Measurements from ENCODE around the gene SERPINF2.
"Not testable (repeated sequence)": the region's sequence is repeated elsewhere in the genome, so short reads cannot be mapped to it uniquely, and the experiment has no call there.

The SERPINF2 gene

GRCh38 chr17:1707107-1707506, 35.6 kb upstream of the SERPINF2 start:
- H3K36me3 ChIP-seq (ENCODE audit: control insufficient read depth in 2 of 2, insufficient read depth in 1 of 2, low read length in 2 of 2): peaks cover 0 to 5% of the 10 kb centered on the region in 2 experiments; a peak in 1 of 3 replicates
- no peak overlapping the region for H3K27ac ChIP-seq (ENCODE audit: extremely low read depth, low read depth, low read length)
- CTCF ChIA-PET: interaction anchor here (0.6 kb wide), 1 partner anchor 14 kb away, joined by 3 read pairs; no protein-coding TSS in a partner anchor
- POLR2A ChIA-PET: interaction anchor here (0.6 to 1.9 kb wide), 2 partner anchors 9 to 16 kb away, joined by 7 to 9 read pairs; no protein-coding TSS in a partner anchor
- H3K9me3 ChIP-seq (ENCODE audit: control insufficient read depth, insufficient read depth, low read depth, low read length): no peaks in the 10 kb centered on the region
- TF ChIP-seq ZNF239 (tag by site-specific recombination; IDR thresholded peaks at IDR 0.05): no peak
- TF ChIP-seq GLIS1 (tag by site-specific recombination; IDR thresholded peaks at IDR 0.05): no peak
- H3K4me3 ChIP-seq (ENCODE audit: low read depth, low read length): no peak overlapping the region
- H3K4me1 ChIP-seq (ENCODE audit: control insufficient read depth, insufficient read depth, low read length): peaks cover 3% of the 10 kb centered on the region; the same call in 1 of the 2 replicates

- H3K9me3 ChIP-seq (ENCODE audit: control insufficient read depth, insufficient read depth, low read depth, low read length); H3K27ac ChIP-seq (ENCODE audit: extremely low read depth, low read depth, low read length); H3K4me1 ChIP-seq (ENCODE audit: control insufficient read depth, insufficient read depth, low read length); POLR2A ChIA-PET; H3K4me3 ChIP-seq (ENCODE audit: low read depth, low read length): not testable (repeated sequence)
- CTCF ChIA-PET: interaction anchor here (0.5 to 1.4 kb wide), 2 partner anchors 60 to 75 kb away, joined by 3 to 4 read pairs; no protein-coding TSS in a partner anchor
- peaks cover 0 to 23% of the 10 kb centered on the region in 2 experiments; a peak in 1 of 3 replicates for H3K36me3 ChIP-seq (ENCODE audit: control insufficient read depth in 2 of 2, insufficient read depth in 1 of 2, low read length in 2 of 2)
- TF ChIP-seq HIC1 (tag by site-specific recombination; IDR thresholded peaks at IDR 0.05): peak; percentile 57; the same call in 1 of the 2 replicates
- peak; percentile 91 for TF ChIP-seq EGR2 (tag by site-specific recombination; IDR thresholded peaks at IDR 0.05; ENCODE audit: low read depth)
- peak; percentile 91 for TF ChIP-seq ZFHX2 (tag by site-specific recombination; conservative IDR thresholded peaks at IDR 0.05)
Measured at GRCh38 chr17:1708791-1709346, 33.8 kb upstream of the SERPINF2 start.

- peaks cover 8% of the 10 kb centered on the region for H3K4me1 ChIP-seq (ENCODE audit: control insufficient read depth, insufficient read depth, low read length)
- POLR2A ChIA-PET: interaction anchor here (0.6 to 1.0 kb wide), 2 partner anchors 28 to 140 kb away, joined by 3 read pairs; no protein-coding TSS in a partner anchor
- TF ChIP-seq SP2 (tag by site-specific recombination; IDR thresholded peaks at IDR 0.05): peak; percentile 47
- peak; percentile 59 for TF ChIP-seq REST (tag by site-specific recombination; IDR thresholded peaks at IDR 0.05)
- TF ChIP-seq ZNF521 (tag by site-specific recombination; IDR thresholded peaks at IDR 0.05): no peak
- no peak for TF ChIP-seq ZNF274 (IDR thresholded peaks at IDR 0.05; ENCODE audit: low read length)
- no peak for TF ChIP-seq ZNF274 (tag by site-specific recombination; IDR thresholded peaks at IDR 0.05; ENCODE audit: borderline replicate concordance)
- TF ChIP-seq ZNF610 (tag by site-specific recombination; IDR thresholded peaks at IDR 0.05; ENCODE audit: borderline replicate concordance): no peak
- H3K4me3 ChIP-seq (ENCODE audit: low read depth, low read length): peak overlapping the region; percentile 63
- no peaks in the 10 kb centered on the region for H3K9me3 ChIP-seq (ENCODE audit: control insufficient read depth, insufficient read depth, low read depth, low read length)
- no peak overlapping the region; the same call in 1 of the 2 replicates for H3K27ac ChIP-seq (ENCODE audit: extremely low read depth, low read depth, low read length)
- H3K36me3 ChIP-seq (ENCODE audit: control insufficient read depth in 2 of 2, insufficient read depth in 1 of 2, low read length in 2 of 2): peaks cover 0 to 23% of the 10 kb centered on the region in 2 experiments; a peak in 1 of 3 replicates
- CTCF ChIA-PET: interaction anchor here (0.5 to 0.7 kb wide), 2 partner anchors 29 to 61 kb away, joined by 3 read pairs; no protein-coding TSS in a partner anchor
Measured at GRCh38 chr17:1709403-1709951, 33.2 kb upstream of the SERPINF2 start.
